ENCODE measurements around the gene CDK12. TPM values are rescaled to one million over a fixed set of nuclear protein-coding genes. Genes with fewer than 3 reads are reported as not detected.

The CDK12 gene
- total and polyA plus RNA-seq, 10 of the 15 experiments (the other 5 are each of a cell fraction or from before 2014, with no cell fraction given) = 3.2 to 55.1 (median 31.9) TPM

GRCh38 chr17:39513309-39513708, 52.0 kb downstream of the CDK12 start:
- Histone ChIP-seq H3K9ac (ENCODE audit: control insufficient read depth, insufficient read depth, low read length) (no peak overlapping the region), H3K36me3 (ENCODE audit: control insufficient read depth in 2 of 2, insufficient read depth in 2 of 2, low read length in 1 of 2) (peaks cover 8 to 38% of the 10 kb centered on the region in 2 experiments), H3K4me2 (ENCODE audit: control insufficient read depth, insufficient read depth) (no peak overlapping the region), H3K27me3 (replicated peaks in 1 of 2; ENCODE audit: control insufficient read depth in 2 of 2, insufficient read depth in 2 of 2, low read length in 1 of 2) (no peaks in the 10 kb centered on the region), H2AFZ (ENCODE audit: control insufficient read depth, low read depth, low read length) (no peak overlapping the region), H3K4me3 (no peak overlapping the region), H4K20me1 (ENCODE audit: control insufficient read depth, insufficient read depth) (no peaks in the 10 kb centered on the region), H3K79me2 (ENCODE audit: control insufficient read depth, insufficient read depth, low read length) (no peaks in the 10 kb centered on the region), H3K27ac (ENCODE audit: control insufficient read depth, insufficient read depth) (no peak overlapping the region), H3K4me1 (ENCODE audit: control insufficient read depth, insufficient read depth, low read length) (no peaks in the 10 kb centered on the region), H3K9me3 (replicated peaks; ENCODE audit: control insufficient read depth, insufficient read depth, low read length) (no peaks in the 10 kb centered on the region)
- in situ Hi-C loops (cut with MboI) = no loop called here
- intact Hi-C loops (cut with micrococcal nuclease; ENCODE audit: unreplicated experiment) = no loop called here
- WGBS (ENCODE audit: insufficient coverage, insufficient replicate concordance, low lambda C conversion rate, missing lambda C conversion rate) = 95% methylated on average over 3 of the region's 3 CpGs
- no peak for DNase-seq (ENCODE audit: low read depth, low spot score)
- peak; percentile 79 for FAIRE-seq
- BruUV-seq (replicated peaks) = no TSS peak
- RAD21 ChIA-PET (ENCODE audit: unreplicated experiment) = no interaction called here
- POLR2A ChIA-PET = no interaction called here
- SMC1A ChIA-PET (ENCODE audit: uncharacterized antibody, unreplicated experiment) = interaction anchor here (0.6 to 1.2 kb wide), 2 partner anchors 16 to 179 kb away, joined by 3 read pairs; no protein-coding TSS in a partner anchor
- no peak for ATAC-seq
- CTCF ChIA-PET = interaction anchor here (1.1 to 2.6 kb wide), 2 partner anchors 20 to 35 kb away, joined by 3 to 11 read pairs; no protein-coding TSS in a partner anchor
- TF ChIP-seq SP1 (IDR thresholded peaks at IDR 0.05; ENCODE audit: low read depth, low read length) (no peak), HDGF (IDR thresholded peaks at IDR 0.05) (no peak), MXI1 (IDR thresholded peaks at IDR 0.05; ENCODE audit: low read depth, low read length) (no peak), KLF5 (IDR thresholded peaks at IDR 0.05; ENCODE audit: partially characterized antibody) (no peak), NBN (IDR thresholded peaks at IDR 0.05) (no peak), E2F4 (IDR thresholded peaks at IDR 0.05; ENCODE audit: low read depth, low read length) (no peak), JUND (IDR thresholded peaks at IDR 0.05; ENCODE audit: low read depth, low read length) (no peak), TAF1 (IDR thresholded peaks at IDR 0.05; ENCODE audit: borderline replicate concordance, low read depth, low read length) (no peak), CEBPZ (IDR thresholded peaks at IDR 0.05; ENCODE audit: low read depth, low read length) (no peak), MYC (IDR thresholded peaks at IDR 0.05; ENCODE audit: insufficient read depth, insufficient read length, insufficient replicate concordance, low read length, severe bottlenecking) (no peak), MEF2B (IDR thresholded peaks at IDR 0.05; ENCODE audit: partially characterized antibody, poor library complexity, severe bottlenecking) (no peak), SIN3A (IDR thresholded peaks at IDR 0.05; ENCODE audit: low read depth, low read length) (no peak), SREBF2 (IDR thresholded peaks at IDR 0.05; ENCODE audit: low read length) (no peak), E2F8 (IDR thresholded peaks at IDR 0.05; ENCODE audit: low read depth, partially characterized antibody) (no peak)
- TF ChIP-seq, protein P1, sequence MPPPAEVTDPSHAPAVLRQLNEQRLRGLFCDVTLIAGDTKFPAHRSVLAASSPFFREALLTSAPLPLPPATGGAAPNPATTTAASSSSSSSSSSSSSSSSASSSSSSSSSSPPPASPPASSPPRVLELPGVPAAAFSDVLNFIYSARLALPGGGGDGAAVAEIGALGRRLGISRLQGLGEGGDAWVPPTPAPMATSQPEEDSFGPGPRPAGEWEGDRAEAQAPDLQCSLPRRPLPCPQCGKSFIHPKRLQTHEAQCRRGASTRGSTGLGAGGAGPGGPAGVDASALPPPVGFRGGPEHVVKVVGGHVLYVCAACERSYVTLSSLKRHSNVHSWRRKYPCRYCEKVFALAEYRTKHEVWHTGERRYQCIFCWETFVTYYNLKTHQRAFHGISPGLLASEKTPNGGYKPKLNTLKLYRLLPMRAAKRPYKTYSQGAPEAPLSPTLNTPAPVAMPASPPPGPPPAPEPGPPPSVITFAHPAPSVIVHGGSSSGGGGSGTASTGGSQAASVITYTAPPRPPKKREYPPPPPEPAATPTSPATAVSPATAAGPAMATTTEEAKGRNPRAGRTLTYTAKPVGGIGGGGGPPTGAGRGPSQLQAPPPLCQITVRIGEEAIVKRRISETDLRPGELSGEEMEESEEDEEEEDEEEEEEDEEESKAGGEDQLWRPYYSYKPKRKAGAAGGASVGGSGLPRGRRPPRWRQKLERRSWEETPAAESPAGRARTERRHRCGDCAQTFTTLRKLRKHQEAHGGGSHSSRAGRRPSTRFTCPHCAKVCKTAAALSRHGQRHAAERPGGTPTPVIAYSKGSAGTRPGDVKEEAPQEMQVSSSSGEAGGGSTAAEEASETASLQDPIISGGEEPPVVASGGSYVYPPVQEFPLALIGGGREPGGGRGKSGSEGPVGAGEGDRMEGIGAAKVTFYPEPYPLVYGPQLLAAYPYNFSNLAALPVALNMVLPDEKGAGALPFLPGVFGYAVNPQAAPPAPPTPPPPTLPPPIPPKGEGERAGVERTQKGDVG (CRISPR knock-in tag; IDR thresholded peaks at IDR 0.05) = no peak

Data from GM12878 (cell line).